Transverse colon (tissue), 4 donors: ENCODE measurements around the gene CALCR. TPM values are rescaled to one million over a fixed set of nuclear protein-coding genes. Genes with fewer than 3 reads are reported as not detected.
"Not testable (repeated sequence)": the region's sequence is repeated elsewhere in the genome, so short reads cannot be mapped to it uniquely, and the experiment has no call there.

Source experiments
- DNase-seq: peaks from one replicate; pipeline ENCODE4 v3.0.0-alpha.2; 2019
- H3K27ac ChIP-seq, 4 donors: fragments of 200-600 bp; sonication (generic); 2 replicates each; pipeline ENCODE4 v1.5.1; 2016 to 2018; ENCODE audit warnings: inconsistent platforms in 4 of 4
- H3K27me3 ChIP-seq: fragments of 200-600 bp; sonication (generic); 2 replicates; pipeline ENCODE4 v1.5.1; 2017; ENCODE audit warnings: inconsistent platforms
- H3K36me3 ChIP-seq, 4 donors: fragments of 200-600 bp; sonication (generic); 2 replicates each; pipeline ENCODE4 v1.5.1; 2017 to 2019; ENCODE audit warnings: inconsistent platforms in 4 of 4
- H3K4me1 ChIP-seq, 4 donors: fragments of 200-600 bp; sonication (generic); 2 replicates each; pipeline ENCODE4 v1.5.1; 2017 to 2020; ENCODE audit warnings: inconsistent platforms in 4 of 4
- H3K4me3 ChIP-seq, 4 donors: fragments of 200-600 bp; sonication (generic); 1 replicate in 1 of 4; 2 replicates in 3 of 4; pipeline versions ENCODE4 v1.5.1 to v1.6.1; 2017 to 2019; ENCODE audit warnings: inconsistent platforms in 4 of 4
- H3K9me3 ChIP-seq, 2 donors: fragments of 200-600 bp; sonication (generic); 2 replicates each; pipeline ENCODE4 v1.5.1; 2017 to 2019; ENCODE audit warnings: inconsistent platforms in 2 of 2
- CTCF ChIP-seq, 5 experiments: fragments of 200-600 bp in 3 of 5; fragments of 450-650 bp in 2 of 5; sonication (generic) in 3 of 5; IDR thresholded peaks; 1 replicate in 2 of 5; 2 replicates in 3 of 5; pipeline ENCODE4 v1.5.1; 2016 to 2017; ENCODE audit warnings: antibody characterized with exemption in 5 of 5, inconsistent platforms in 3 of 5, mild to moderate bottlenecking in 2 of 5, moderate library complexity in 1 of 5
- EP300 ChIP-seq: sonication (generic); formaldehyde crosslinking; IDR thresholded peaks from one replicate; pipeline ENCODE4 v1.6.1; 2017; ENCODE audit warnings: antibody characterized with exemption, low read depth
- POLR2A ChIP-seq: fragments of 450-650 bp; IDR thresholded peaks from one replicate; pipeline ENCODE4 v1.6.1; 2016; ENCODE audit warnings: antibody characterized with exemption, mild to moderate bottlenecking, moderate library complexity
- POLR2AphosphoS5 ChIP-seq, 3 donors: sonication (generic); formaldehyde crosslinking; IDR thresholded peaks; one replicate each; pipeline ENCODE4 v1.6.1; 2016; ENCODE audit warnings: antibody characterized with exemption in 3 of 3
- WGBS, 2 donors: methylation state at CpG; one replicate each; pipeline ENCODE4 v1.1.5; 2018; ENCODE audit warnings: low coverage in 1 of 2; 5-methylcytosine and 5-hydroxymethylcytosine counted together
- in situ Hi-C, 4 donors: fragments of 200-750 bp; cut with MboI; loops; one replicate each; pipeline versions ENCODE4 v1.15.0 to v1.15.1; 2017; ENCODE audit warnings: low sequenced_read_pairs in 3 of 4, low pct_ligation_motif_present in 1 of 4, low pct_unique_long_range_greater_than_20kb in 1 of 4
- intact Hi-C: fragments of 100-400 bp; cut with DNase I; formaldehyde crosslinking; loops from one replicate; pipeline ENCODE4 v1.15.1; 2023; ENCODE audit warnings: low total_unique reads
- total RNA-seq, 4 donors: library from RNA; depleted of rRNA; stranded (reverse); fragments of >200 nt; gene quantifications; one replicate each; pipeline ENCODE4 v1.1.0, GENCODE V29; 2016

Gene CALCR
- total RNA-seq, 4 donors from 2014 or later, result not detected

- H3K27me3 ChIP-seq, H3K27ac ChIP-seq, H3K36me3 ChIP-seq, H3K4me1 ChIP-seq, H3K9me3 ChIP-seq, H3K4me3 ChIP-seq, in situ Hi-C loops, intact Hi-C loops, DNase-seq: not testable (repeated sequence)
- 94% methylated on average over 9 of the region's 54 CpGs; no CpG with 5 or more reads in 1 of the 2 donors for WGBS, 2 donors
These were observed 11.4 kb upstream of the CALCR start for GRCh38 chr7:93585694-93586478.

- Histone ChIP-seq H3K9me3 (no peaks in the 10 kb centered on the region), H3K4me3 (no peak overlapping the region), H3K4me1 (peaks cover 0 to 14% (median 5%) of the 10 kb centered on the region in 4 donors), H3K27me3 (peaks cover 18% of the 10 kb centered on the region), H3K36me3 (no peaks in the 10 kb centered on the region), H3K27ac (no peak overlapping the region)
- WGBS, 2 donors, result 83% methylated on average over 2 of the region's 2 CpGs
- in situ Hi-C loops, result no loop called here
- DNase-seq, result no peak
- intact Hi-C loops, result no loop called here
- TF ChIP-seq CTCF (IDR thresholded peaks at IDR 0.05) (no peak), POLR2A (no peak), POLR2AphosphoS5 (IDR thresholded peaks at IDR 0.05) (no peak), EP300 (no peak)
These were observed 4.9 kb upstream of the CALCR start for GRCh38 chr7:93579431-93579830.

- Histone ChIP-seq H3K9me3 (no peaks in the 10 kb centered on the region), H3K4me3 (no peak overlapping the region), H3K27me3 (peaks cover 24% of the 10 kb centered on the region), H3K27ac (no peak overlapping the region), H3K36me3 (no peaks in the 10 kb centered on the region), H3K4me1 (peaks cover 0 to 14% (median 6%) of the 10 kb centered on the region in 4 donors)
- in situ Hi-C loops (no loop called here), intact Hi-C loops (no loop called here)
- TF ChIP-seq EP300 (no peak), POLR2AphosphoS5 (IDR thresholded peaks at IDR 0.05) (no peak), CTCF (IDR thresholded peaks at IDR 0.05) (no peak), POLR2A (no peak)
- DNase-seq, result no peak
- 22 to 32% methylated on average over 4 of the region's 4 CpGs for WGBS, 2 donors
These were observed 4.2 kb upstream of the CALCR start for GRCh38 chr7:93578762-93579161.

- H3K27me3 ChIP-seq, result peaks cover 31% of the 10 kb centered on the region
- no peak for TF ChIP-seq POLR2A
- TF ChIP-seq CTCF (IDR thresholded peaks at IDR 0.05), result no peak
- no peak for DNase-seq
- H3K9me3 ChIP-seq, result no peaks in the 10 kb centered on the region
- peaks cover 0 to 14% (median 6%) of the 10 kb centered on the region in 4 donors for H3K4me1 ChIP-seq
- 9 to 20% methylated on average over 1 to 21 of the region's 21 CpGs for WGBS, 2 donors
- in situ Hi-C loops (no loop called here), intact Hi-C loops (no loop called here)
- no peak overlapping the region for H3K4me3 ChIP-seq
- no peak overlapping the region for H3K27ac ChIP-seq
- no peaks in the 10 kb centered on the region for H3K36me3 ChIP-seq
These were observed 1.3 kb upstream of the CALCR start for GRCh38 chr7:93575555-93576399.
